SKM-1 treated with dmso at 0.1 percent for 144 hours (cell line): Measurements from ENCODE around the gene PIK3R1.
A peak's percentile ranks its signal among the peaks of the same experiment; 100 is the strongest.

Experiments used
- DNase-seq: peaks from one replicate; lab custom pipeline; 2025; ENCODE audit not compliant: unreplicated experiment; lab: John Stamatoyannopoulos, UW

PIK3R1 gene

DNA sequence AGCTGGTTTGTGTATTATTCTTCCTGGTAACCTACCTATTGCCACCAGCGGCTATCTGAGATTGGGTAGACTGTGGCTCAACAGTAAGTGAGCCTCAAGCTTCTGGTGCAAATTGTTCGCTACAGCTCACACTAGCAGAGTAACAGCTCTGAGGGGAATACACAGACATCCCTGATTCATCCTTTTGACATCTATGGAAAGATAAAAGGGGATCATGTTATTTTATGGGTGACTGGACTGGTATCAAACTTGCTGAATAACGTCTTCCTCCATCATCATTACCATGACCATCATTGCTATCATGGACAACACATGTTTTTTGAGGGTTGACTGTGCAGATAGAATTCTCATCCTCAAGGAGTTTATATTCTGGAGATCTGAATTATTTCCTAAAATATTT, 129.6 kb downstream of the PIK3R1 start:
- no peak for DNase-seq

DNA sequence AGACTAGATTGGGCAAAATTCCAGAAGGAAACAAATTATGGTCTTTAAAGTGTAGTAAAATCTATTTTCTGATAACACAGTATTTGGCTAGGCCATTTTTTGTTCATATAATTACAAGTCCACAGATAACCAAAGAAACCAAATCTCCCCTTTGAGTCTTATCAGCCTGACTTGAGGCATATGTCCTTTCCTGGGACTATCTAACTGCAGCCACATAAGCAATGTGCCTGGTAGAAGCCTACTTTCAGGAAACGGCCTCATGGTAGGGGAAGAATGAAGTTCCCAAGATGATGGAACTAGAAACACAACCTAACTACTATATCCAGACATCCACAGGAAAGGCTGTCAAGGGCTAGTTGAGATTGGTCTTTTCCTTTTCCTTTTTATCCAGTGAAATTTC, 130.0 kb downstream of the PIK3R1 start:
- no peak for DNase-seq

DNA sequence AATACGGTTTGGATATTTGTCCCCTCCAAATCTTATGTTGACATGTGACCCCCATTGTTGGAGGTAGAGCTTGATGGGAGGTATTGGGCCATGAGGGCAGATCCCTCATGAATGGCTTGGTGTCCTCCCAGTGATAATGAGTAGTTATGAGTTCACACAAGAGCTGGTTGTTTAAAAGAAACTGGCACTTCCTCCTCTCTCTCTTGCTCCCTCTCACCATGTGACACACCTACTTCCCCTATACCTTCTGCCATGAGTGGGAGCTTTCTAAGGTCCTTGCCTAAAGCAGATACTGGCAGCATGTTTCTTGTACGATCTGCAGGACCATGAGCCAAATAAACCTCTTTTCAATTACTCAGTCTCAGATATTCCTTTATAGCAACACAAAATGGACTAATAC, 132.0 kb downstream of the PIK3R1 start:
- peak; percentile 52 for DNase-seq

DNA sequence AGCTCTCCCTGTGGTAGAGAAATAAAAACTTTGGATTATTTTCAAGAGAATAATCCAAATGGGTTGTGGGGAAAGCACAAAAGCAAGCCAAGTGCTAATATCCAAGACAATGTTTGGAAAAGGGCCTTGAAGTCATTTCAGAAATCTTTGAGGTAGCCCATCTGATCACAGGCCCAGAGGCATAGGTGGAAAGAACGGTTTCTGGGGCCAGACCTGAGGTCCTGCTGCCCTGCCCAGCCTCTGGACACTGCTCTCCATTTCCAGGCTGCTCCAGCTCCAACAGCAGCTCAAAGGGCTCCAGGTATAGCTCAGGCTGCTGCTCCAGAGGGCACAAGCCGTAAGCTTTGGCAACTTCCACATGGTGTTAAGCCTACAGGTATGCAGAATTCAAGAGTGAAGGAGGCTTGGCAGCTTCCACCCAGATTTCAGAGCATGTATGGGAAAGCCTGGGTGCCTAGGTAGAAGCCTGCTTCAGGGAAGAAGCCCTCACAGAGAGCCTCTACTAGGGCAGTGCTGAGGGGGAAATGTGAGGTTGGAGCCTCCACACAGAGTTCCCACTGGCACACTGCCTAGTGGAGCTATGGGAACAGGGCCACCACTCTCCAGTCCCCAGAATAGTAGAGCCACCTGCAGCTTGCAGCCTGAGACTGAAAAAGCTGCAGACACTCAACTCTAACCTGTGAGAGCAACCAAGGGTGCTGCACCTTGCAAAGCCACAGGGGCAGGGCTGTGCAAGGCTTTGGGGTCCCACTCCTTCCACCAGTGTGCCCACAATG, 133.1 kb downstream of the PIK3R1 start:
- DNase-seq: no peak

DNA sequence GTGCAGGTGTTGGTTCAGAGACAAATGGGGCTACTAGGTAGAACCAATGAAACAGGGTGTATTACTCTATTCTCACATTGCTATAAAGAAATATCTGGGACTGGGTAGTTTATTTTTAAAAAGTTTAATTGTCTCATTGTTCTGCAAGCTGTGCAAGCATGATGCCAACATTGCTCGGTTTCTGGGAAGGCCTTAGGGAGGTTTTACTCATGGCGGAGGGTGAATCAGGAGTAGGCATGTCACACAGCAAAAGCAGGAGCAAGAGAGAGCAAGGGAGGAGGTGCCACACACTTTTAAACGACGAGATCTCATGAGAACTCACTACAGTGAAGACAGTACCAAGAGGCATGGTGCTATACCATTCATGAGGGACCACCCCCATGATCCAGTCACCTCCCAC, 134.6 kb downstream of the PIK3R1 start:
- no peak for DNase-seq
